Skin of body (tissue), 2 donors: Measurements from ENCODE around the gene CNGB1. TPM values are rescaled to one million over a fixed set of nuclear protein-coding genes. Genes with fewer than 3 reads are reported as not detected.

ENCODE experiments used
- DNase-seq: peaks from one replicate; lab custom pipeline; 2025; lab: John Stamatoyannopoulos, UW
- total RNA-seq: library from RNA; depleted of rRNA; stranded (reverse); fragments of >200 nt; gene quantifications from one replicate; pipeline ENCODE4 v1.2.3, GENCODE V29; 2014

Gene CNGB1
- total RNA-seq, 1 donor from 2014 or later: 0.20 TPM

- DNase-seq: no peak
Measured at GRCh38 chr16:57977418-57978069, 6.6 kb upstream of the CNGB1 start.

DNA sequence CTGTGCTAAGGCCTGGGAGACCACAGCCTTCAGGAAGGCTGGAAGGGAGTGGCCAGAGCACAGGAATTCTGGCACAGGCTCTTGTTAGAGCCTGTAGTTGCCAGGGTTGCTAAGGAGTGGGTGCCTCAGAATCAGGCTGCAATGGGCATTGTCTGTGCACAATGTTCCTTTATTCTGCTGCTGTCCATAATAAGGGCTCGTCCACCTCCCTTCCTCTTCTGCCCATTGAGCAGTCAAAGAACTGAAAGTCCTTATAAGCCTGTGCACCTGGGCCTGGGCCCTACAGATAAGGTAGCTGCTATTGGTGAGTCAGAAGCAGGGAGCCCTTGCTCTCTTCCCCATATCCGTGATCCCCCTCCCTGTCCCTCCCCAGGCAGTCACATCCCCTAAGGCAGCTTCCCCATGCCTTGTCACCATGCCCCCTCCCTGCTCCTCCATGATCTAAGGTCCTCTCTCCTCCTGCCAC is 5.4 kb upstream of the CNGB1 start:
- no peak for DNase-seq

DNA sequence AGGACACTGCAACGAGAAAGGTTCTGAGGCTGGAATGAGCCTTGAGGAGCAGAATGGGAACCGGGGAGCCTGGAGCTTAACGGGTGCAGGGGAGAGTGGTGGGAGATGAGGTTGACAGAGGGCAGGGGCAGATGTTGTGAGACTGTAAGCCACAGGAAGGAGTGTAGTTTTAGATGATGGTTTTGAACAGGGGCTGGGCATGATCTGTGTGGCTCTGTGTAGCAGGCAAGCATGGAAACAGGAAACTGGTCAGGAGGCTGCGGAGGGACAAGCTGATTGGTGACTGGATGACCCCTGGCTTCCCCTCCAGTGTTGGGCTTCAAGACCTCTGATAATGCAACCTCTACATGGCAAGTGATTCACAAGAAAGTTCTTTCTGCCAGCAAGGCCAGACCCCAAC is 1.4 kb upstream of the CNGB1 start:
- no peak for DNase-seq

- no peak for DNase-seq
Measured at GRCh38 chr16:57971848-57972247, 920 bp upstream of the CNGB1 start.

DNA sequence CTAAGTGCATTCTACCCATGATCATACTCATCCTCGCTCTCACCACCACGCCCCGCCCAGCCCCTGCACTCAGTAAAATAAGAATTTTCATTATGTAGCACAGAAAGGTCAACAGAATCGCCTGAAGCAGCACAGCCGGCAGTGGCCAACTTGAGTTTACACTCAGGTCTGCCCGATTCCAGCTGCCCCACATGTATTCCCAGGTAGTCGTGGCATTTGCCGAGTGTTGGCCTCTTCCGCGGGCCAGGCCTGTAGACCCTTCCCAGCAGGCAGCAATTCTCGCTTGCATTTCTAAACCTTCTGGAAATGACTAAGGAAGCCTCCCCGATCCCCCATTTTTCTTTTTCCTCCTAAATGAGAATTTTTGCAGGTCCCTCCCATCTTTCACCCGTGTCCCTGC is 609 bp downstream of the CNGB1 start:
- no peak for DNase-seq

- no peak for DNase-seq
Measured at GRCh38 chr16:57969451-57970123, 1.3 kb downstream of the CNGB1 start.

DNA sequence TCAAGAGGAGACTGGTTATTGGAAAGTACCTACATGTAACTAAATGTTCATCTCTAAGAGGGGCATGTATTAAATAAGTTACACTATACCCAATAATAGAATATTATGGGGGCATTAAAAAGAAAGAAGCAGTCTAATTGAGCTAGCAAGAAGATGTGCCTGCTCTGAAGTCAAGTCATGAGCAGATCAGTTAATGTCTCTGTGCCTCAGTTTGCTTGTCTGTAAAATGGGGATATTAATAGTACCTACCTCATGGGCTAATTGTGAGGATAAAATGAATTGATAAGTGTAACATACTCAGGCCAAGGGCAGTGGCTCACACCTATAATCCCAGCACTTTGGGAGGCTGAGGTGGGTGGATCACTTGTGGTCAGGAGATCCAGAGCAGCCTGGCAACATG is 3.0 kb downstream of the CNGB1 start:
- DNase-seq: no peak

- no peak for DNase-seq
Measured at GRCh38 chr16:57966986-57967385, 3.9 kb downstream of the CNGB1 start.

DNA sequence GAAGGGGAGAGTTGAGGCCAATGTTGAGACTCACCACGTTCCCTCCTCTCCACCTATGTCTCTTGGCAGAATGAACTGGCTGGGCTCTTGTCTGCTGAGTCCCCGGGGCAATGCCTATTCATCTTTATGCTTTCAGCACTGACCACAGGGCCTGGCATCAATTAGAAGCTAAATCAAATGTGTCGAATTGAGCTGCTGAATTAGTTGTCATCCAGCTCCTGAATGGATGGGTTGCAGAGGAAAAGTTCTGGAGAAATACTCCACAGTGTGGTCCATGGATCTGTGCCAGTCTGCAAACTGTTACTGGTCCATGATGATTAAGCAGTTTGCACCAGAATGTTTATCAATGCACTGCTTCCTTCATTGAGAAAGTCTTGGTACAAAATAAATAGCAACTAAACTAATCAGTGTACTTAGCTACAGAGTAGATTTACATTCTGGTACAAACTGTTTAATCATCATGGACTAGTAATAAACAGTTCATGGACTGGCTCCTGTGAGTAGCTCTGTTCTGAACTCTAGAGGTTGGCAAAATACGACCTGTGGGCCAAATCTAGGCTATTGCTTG is 4.6 kb downstream of the CNGB1 start:
- DNase-seq: no peak

DNA sequence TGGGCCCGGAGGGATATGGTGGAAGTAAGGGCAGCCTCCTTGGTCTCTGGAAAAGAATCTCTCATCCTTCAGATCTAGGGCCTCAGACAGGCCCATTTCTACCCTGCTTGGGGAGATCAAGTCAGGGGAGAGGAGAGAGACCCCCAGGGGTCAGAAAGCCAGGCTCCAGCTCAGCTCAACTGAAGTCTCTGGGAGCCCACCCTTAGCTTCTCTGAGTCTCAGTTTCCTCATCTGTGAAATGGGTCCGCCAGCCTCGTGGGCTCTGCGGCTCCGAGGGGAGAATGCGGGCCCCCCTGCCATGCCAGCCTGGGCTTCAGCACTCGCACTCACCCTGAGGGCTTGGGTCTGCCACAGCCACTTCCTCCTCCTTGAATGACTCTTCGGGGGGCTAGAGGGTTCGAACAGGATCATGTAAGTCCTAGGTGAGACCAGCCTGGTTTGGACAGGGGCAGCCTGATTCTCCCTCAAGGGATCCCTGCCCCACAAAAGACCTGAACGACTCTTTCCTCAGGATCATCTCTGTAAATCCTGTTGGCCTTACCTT is 6.7 kb downstream of the CNGB1 start:
- DNase-seq: no peak

DNA sequence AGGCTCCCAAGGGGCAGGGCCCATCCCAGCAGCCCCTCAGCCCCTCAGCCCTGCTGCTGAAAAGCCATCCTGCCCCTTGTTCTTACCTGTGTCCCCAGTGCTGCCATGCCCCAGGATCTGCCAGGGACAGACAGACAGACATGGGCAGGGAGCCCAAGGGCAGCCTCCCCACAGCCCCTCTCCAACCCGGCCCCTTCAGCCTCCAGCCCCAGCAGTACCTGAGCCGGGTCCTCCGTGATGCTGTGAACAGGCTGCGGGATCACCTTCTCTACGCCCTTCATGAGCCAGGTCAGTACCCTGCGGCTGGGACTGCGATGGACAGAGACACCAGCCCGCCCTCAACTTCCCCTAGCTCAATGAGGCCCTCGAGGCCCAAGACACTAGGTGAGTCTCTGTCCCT is 8.2 kb downstream of the CNGB1 start:
- DNase-seq: no peak

DNA sequence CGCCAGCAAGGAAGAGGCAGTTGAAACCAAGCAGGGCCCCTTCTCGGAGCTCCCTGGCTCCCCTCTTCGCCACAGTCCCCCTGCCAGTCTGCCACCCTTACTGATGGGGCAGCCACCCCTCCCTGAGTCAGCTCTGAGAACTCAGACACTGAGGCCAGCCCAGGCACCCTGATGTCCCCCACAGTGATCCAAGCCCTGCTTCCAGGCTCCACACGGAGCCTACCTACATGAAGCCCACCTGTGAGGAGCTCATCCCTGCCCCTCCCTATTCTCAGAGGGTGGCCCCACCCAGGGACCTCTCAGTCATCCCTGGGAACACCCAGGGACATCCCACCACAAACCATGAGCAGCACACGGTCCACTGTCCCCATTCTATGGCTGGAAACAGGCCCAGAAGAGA is 8.9 kb downstream of the CNGB1 start:
- no peak for DNase-seq

DNA sequence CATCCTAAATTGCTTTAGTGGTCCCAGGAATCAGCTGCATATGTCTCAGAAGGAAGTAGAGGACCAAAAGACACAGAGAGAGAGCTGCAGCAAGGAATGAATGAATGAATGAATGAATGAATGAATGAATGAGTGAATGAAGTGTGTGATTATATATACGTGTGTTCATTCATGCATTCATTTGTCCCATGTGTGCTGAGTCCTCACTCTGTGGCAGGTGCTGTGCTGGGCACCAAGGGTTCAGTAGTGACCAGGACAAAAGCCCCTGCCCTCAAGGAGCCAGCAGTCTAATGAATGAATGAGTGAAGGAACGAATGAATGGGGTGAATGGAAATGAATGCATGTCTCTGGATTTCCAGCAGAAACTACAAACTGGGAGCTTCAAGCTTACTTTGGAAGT is 9.4 kb downstream of the CNGB1 start:
- DNase-seq: no peak

DNA sequence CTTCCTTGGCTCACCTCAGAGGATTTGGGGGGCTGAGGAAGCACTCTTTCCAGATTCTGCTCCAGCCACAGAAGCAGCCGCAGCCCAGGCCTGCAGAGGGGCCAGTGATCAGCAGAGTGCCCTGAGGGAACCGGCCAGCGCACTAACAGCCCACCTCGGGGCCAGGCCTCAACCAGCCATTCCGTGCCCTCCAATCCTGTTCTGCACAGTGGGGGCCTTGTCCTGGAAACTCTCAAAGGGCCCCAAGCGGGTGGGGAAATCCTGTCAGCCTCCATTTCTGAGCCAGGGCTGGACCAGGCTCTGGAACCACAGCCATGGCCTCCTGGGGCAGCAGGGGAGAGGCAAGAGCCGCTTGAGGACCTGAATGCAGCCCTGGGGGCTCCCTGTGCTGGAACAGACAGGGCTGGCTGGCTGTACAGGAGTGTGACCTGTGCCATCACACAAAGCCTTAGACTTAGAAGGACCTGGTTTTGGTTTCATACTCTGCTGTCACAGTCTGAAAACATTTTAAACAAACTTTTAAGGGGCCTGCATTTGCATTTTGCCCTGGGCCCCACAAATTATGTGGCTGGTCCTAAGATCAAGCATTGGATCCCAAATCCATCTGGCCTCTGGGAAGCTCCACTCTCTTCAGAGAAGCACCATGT is 10.0 kb downstream of the CNGB1 start:
- no peak for DNase-seq

DNA sequence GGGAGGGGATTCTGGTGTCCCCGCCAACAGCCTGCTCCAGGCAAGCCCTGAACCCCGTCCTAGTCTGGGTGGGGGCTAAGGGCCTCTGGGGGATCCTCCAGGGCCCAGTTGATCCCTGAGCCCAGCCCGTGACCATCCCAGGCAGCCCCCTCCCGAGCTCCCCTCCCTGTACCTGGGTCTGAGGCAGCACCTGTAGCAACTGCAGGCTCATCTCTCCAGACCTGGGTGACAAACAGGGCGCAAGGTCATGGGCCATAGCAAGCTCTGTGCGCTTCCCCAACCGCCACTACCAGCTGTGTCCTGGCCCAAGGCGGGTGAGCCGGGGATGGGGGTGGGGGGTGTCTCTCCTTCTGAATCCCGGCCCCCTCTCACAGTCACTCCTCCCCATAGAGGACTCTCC is 10.6 kb downstream of the CNGB1 start:
- no peak for DNase-seq

GRCh38 chr16:57959804-57960203 is 11.1 kb downstream of the CNGB1 start:
- no peak for DNase-seq

DNA sequence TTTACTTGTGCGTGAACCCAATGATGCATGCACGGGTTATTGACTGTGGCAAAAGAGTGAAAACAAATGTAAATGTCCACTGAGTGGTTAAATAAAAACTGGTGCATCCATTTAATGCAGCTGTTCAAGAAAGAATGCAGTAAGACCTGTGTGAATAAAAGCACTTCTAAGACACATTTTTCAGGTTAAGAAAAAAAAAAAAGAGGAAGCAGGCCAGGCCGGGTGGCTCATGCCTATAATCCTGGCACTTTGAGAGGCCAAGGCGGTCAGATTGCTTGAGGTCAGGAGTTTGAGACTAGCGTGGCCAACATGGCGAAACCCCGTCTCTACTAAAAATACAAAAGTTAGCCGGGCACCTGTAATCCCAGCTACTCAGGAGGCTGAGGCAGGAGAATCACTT is 11.8 kb downstream of the CNGB1 start:
- DNase-seq: no peak

DNA sequence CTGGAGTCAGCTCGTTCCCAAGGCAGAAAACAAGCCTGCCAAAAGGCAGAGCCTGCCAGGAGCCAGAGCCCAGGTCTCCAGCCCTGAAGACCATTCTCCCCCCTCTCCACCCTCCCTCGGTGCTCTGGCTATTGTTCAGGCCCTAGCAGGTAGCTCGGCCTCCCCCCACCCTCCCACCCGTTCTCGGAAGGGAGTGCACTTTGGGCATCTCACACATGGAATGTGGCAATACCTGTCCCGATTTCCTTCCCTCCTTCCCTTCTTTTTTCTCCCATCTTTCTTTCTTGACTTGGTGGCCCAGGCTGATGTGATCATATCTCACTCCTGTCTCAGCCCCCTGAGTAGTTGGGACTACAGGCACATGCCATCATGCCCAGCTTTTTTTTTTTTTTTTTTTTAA is 12.4 kb downstream of the CNGB1 start:
- DNase-seq: no peak

DNA sequence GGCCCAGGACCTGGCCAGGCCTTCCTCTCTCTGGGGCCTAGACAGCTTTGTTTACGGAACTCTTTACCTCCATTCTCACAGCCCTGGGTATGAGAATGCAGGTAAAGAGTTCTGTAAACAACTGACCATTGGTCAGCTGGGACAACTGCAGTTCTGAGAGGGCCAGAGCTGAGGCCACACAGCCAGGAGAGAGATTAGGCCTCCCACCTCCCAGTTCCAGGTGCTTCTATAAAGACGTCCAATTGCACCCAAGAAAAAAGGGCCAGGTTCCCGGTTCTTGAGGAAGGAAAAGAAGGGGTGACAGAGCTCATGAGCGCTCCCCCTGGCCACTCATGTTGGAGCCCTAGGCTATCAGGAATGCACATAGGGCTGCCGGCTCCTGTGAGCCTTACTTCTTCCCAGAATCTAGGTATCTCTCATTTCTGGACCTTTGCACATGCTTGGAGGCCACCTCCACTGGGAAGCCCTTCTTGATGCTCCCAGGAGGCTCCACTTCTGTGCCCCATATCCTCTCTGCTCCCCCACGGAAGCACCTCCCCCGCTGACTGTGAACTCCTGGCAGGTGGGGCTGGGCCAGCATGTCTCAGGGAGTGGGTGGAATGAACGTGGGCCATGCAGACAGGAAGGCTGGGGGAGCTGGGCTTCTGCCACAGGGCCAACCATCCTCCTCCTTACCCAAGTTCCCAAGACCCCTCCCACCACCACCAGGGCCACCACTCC is 13.1 kb downstream of the CNGB1 start:
- DNase-seq: no peak

DNA sequence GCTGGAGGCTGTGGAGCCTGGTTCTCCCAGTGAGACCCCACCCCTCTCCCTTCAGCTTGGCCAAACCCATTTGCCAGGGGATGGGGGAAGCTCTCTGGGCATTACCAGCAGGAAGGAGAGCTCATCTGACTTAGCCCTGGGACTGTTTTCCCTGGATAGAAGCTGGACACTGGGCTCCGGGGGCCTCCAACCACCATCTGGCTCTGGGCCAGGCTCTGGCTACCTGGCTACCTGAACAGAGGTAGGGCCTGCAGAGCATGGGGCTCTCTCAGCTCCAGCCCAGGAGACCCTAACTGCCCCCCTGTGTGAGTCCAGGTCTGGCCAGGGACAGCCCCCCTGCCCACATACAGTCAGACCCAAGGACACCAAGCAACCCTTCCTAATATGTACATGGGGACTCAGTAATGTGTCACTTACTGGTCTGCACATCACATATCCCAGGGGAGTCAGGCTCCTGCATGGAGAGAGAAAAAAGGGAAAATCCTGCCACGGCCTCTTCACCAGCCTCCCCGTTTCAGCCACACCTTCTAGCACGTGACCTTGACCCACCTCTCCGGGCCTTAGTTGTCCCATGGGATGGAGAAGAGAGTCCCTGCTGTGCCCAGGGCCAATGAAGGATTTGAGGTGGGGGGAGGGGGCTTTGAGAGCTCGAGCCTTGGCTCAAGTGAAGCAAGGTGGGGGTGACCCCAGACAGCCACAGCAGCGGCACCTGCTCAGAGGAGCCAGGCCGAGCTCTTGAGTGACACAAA is 13.8 kb downstream of the CNGB1 start:
- no peak for DNase-seq

GRCh38 chr16:57956270-57956808 is 14.6 kb downstream of the CNGB1 start:
- DNase-seq: no peak
